ENCODE measurements around the gene RNMT. TPM values are rescaled to one million over a fixed set of nuclear protein-coding genes. Genes with fewer than 3 reads are reported as not detected.

The RNMT gene
- total RNA-seq, 5 donors from 2014 or later (not counting 1 experiment from before 2014, with no cell fraction given): 36.4 to 88.4 (median 48.7) TPM

DNA sequence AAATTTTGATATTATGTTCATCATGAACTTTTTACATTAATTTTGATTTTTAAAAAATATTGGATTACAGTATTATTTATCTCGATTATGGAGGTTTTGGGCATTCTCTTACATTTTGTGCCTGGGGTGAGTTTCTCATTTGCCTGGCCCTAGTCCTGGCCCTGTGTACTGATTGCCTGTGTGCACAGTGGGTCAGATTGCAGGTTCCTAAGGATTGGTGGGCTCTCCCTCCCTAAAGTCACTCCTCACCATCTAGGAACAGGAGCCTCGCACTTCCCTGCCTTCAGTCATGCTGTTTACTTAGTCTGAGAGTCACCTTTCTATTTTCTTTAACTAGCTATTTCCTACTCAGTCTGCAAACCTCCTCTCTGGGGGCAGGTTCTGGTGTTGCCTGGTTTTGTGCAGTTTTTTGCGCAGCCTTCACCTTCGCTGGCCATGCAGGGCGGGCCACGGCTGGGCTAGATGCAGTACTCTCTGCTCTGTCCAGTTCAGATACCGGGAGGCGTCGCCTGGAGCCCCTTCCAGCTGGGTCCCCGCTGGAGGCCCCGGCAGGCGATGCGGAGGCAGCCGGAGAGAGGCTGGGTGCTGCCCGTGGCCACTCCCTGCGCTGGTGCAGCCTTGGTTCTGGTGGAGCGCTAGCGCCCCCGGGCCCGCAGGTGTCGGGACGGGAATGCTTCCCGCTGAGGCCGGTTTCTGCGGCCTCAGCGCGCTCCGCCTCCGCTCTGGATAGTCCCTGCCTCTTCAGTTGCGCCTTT, 74.2 kb downstream of the RNMT start:
- 17% methylated on average over 28 of the region's 30 CpGs for WGBS (ENCODE audit: insufficient coverage)
- no peaks in the 10 kb centered on the region for H3K36me3 Mint-ChIP-seq
- Histone ChIP-seq H3K27me3 (replicated peaks in 1 of 2; ENCODE audit: control insufficient read depth in 2 of 2, extremely low read depth in 1 of 2, insufficient read depth in 2 of 2, low read length in 1 of 2) (peaks cover 0 to 51% of the 10 kb centered on the region in 2 experiments), H3K9me3 (no peaks in the 10 kb centered on the region), H3K4me3 (ENCODE audit: control insufficient read depth in 1 of 2, extremely low read depth in 1 of 2, low read length in 1 of 2) (peak overlapping the region in 1 of 2 donors; percentile 56), H3K4me1 (ENCODE audit: control insufficient read depth in 1 of 2, extremely low read depth in 1 of 2, insufficient read depth in 2 of 2, low read length in 2 of 2) (peaks cover 0 to 8% of the 10 kb centered on the region in 2 experiments), H3K27ac (ENCODE audit: low read length) (no peak overlapping the region), H3K36me3 (ENCODE audit: control insufficient read depth in 2 of 2, extremely low read depth in 1 of 2, insufficient read depth in 1 of 2, low read length in 1 of 2) (no peaks in the 10 kb centered on the region)
- no peaks in the 10 kb centered on the region for H3K9me3 Mint-ChIP-seq
- H3K4me3 Mint-ChIP-seq: peak overlapping the region in 2 of 3 donors; percentile 47 to 66
- peaks cover 5 to 11% (median 8%) of the 10 kb centered on the region in 3 donors for H3K4me1 Mint-ChIP-seq
- peak in 25 of 35 experiments; percentile 6 to 49 (median 20) for DNase-seq
- ATAC-seq (replicated peaks in 1 of 4): peak; percentile 64 to 85 (median 80)
- ChIA-PET CTCF (no interaction called here), POLR2A (no interaction called here)
- peak overlapping the region in 1 of 2 donors; percentile 10 for H3K27ac Mint-ChIP-seq
- H3K27me3 Mint-ChIP-seq: peaks cover 67 to 77% of the 10 kb centered on the region in 2 donors

DNA sequence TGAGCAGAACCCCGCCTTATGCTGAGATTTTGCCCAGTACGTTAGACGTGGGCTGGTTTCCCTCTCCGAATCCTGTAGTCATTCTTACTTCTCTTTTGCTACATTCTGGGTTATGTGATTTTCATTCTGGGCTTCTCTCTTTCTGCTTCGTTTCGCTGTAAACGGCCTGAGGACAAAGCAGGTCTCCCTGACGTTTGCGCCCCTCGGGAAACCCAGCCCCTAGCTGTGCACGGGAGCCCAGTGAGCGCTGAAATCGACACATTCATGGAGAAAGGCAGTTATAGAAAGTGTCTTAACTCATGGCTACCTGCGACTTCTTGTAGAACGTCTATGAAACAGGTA, 74.8 kb downstream of the RNMT start:
- Histone ChIP-seq H3K9me3 (no peaks in the 10 kb centered on the region), H3K4me3 (ENCODE audit: control insufficient read depth in 1 of 2, extremely low read depth in 1 of 2, low read length in 1 of 2) (peak overlapping the region in 1 of 2 donors; percentile 56), H3K27me3 (replicated peaks in 1 of 2; ENCODE audit: control insufficient read depth in 2 of 2, extremely low read depth in 1 of 2, insufficient read depth in 2 of 2, low read length in 1 of 2) (peaks cover 0 to 49% of the 10 kb centered on the region in 2 experiments), H3K36me3 (ENCODE audit: control insufficient read depth in 2 of 2, extremely low read depth in 1 of 2, insufficient read depth in 1 of 2, low read length in 1 of 2) (no peaks in the 10 kb centered on the region), H3K27ac (ENCODE audit: low read length) (no peak overlapping the region), H3K4me1 (ENCODE audit: control insufficient read depth in 1 of 2, extremely low read depth in 1 of 2, insufficient read depth in 2 of 2, low read length in 2 of 2) (peaks cover 0 to 8% of the 10 kb centered on the region in 2 experiments)
- ATAC-seq (replicated peaks in 1 of 4) (peak in 1 of 4 experiments; percentile 28), DNase-seq (no peak)
- peak overlapping the region in 2 of 3 donors; percentile 47 to 66 for H3K4me3 Mint-ChIP-seq
- H3K9me3 Mint-ChIP-seq: no peaks in the 10 kb centered on the region
- POLR2A ChIA-PET: no interaction called here
- H3K27me3 Mint-ChIP-seq: peaks cover 72 to 76% of the 10 kb centered on the region in 2 donors
- no peaks in the 10 kb centered on the region for H3K36me3 Mint-ChIP-seq
- H3K4me1 Mint-ChIP-seq: peaks cover 5 to 11% (median 8%) of the 10 kb centered on the region in 3 donors
- H3K27ac Mint-ChIP-seq: peak overlapping the region in 1 of 2 donors; percentile 10
- CTCF ChIA-PET: no interaction called here
- WGBS (ENCODE audit: insufficient coverage): 16% methylated on average over 8 of the region's 15 CpGs

DNA sequence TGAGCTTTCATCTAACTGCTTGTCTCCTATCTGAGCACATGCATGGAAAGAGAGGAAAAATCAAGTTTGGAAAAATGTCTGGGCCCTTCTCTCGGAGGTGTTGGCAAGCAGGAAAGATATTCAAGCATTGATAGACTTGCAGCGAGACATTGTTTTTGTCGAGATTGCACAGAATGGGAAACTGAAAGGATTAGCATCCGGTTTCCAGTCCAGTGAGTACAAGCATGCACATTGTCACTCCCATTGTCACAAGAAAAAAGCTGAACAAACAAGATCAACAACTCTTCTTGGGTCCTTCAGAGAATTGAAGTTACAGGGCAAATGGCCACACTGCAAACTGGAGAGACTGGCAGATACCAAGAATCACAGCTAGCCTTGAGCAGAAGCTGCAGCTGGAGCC, 77.8 kb downstream of the RNMT start:
- ATAC-seq (replicated peaks in 1 of 4) (no peak), DNase-seq (no peak)
- ChIA-PET POLR2A (no interaction called here), CTCF (interaction anchor here in 1 of 2 donors (1.3 kb wide), 1 partner anchor 9 kb away, joined by 4 read pairs; no protein-coding TSS in a partner anchor)
- Mint-ChIP-seq H3K27ac (no peak overlapping the region), H3K4me1 (peaks cover 5 to 11% (median 8%) of the 10 kb centered on the region in 3 donors), H3K27me3 (peaks cover 57 to 59% of the 10 kb centered on the region in 2 donors), H3K4me3 (no peak overlapping the region), H3K9me3 (no peaks in the 10 kb centered on the region), H3K36me3 (no peaks in the 10 kb centered on the region)
- WGBS (ENCODE audit: insufficient coverage): 58% methylated on average over 3 of the region's 4 CpGs
- H3K27me3 ChIP-seq (replicated peaks in 1 of 2; ENCODE audit: control insufficient read depth in 2 of 2, extremely low read depth in 1 of 2, insufficient read depth in 2 of 2, low read length in 1 of 2): peaks cover 0 to 38% of the 10 kb centered on the region in 2 experiments
- no peak overlapping the region for H3K27ac ChIP-seq (ENCODE audit: low read length)
- no peak overlapping the region for H3K4me3 ChIP-seq (ENCODE audit: control insufficient read depth in 1 of 2, extremely low read depth in 1 of 2, low read length in 1 of 2)
- H3K9me3 ChIP-seq: no peaks in the 10 kb centered on the region
- H3K36me3 ChIP-seq (ENCODE audit: control insufficient read depth in 2 of 2, extremely low read depth in 1 of 2, insufficient read depth in 1 of 2, low read length in 1 of 2): no peaks in the 10 kb centered on the region
- peaks cover 0 to 8% of the 10 kb centered on the region in 2 experiments for H3K4me1 ChIP-seq (ENCODE audit: control insufficient read depth in 1 of 2, extremely low read depth in 1 of 2, insufficient read depth in 2 of 2, low read length in 2 of 2)

DNA sequence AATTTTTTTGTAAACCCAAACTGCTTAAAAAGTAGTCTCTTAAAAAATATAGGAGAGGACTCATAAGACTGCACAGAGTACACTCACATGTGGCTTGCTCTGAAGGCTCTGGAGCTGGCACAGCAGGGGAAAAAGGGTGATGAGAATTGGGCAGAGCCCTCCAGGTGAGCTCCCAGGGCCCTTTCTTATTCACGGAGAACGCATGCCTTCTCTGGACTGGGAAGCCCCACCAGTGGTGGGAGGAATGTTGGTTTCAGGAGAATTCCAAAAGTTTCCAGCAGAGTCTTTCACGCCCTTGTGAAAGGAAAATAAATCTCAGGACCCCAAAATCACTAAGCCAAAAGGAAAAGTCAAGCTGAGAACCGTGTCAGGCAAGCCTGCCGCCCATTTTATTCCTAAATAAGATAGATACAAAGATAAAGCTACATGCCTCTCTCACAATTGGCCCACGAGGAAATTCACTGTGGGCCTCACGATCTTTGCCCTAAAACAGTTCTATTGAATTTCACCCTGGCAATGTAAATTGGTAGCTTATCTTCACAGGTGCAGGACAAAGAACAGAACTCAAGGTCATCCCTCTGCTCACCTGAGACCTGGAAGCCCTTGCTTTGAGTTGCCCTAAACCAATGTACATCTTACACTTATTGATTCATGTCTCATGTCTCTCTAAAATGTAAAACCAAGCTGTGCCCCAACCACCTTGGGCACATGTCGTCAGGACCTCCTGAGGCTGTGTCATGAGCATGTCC, 82.0 kb downstream of the RNMT start:
- CTCF ChIA-PET: no interaction called here

DNA sequence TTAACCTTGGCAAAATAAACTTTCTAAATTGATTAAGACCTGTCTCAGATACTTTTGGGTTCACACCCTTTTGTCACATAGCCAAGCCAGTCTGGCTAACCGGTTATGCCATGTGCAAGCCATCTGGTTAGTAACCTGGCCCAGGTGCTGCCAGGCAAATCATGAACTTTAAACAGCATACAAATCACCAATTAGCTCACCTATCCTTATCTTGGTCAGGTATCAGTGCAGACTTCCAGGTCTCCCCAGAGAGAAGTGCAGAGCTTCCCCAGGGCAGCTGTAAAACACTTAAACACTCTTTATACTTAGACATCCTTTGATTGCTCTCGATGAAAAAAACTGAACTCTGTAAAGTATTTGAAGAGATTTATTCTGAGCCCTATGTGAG, 82.6 kb downstream of the RNMT start:
- H3K4me3 Mint-ChIP-seq: no peak overlapping the region
- POLR2A ChIA-PET: no interaction called here
- Histone ChIP-seq H3K36me3 (ENCODE audit: control insufficient read depth in 2 of 2, extremely low read depth in 1 of 2, insufficient read depth in 1 of 2, low read length in 1 of 2) (no peaks in the 10 kb centered on the region), H3K4me1 (ENCODE audit: control insufficient read depth in 1 of 2, extremely low read depth in 1 of 2, insufficient read depth in 2 of 2, low read length in 2 of 2) (no peaks in the 10 kb centered on the region), H3K27ac (ENCODE audit: low read length) (no peak overlapping the region), H3K4me3 (ENCODE audit: control insufficient read depth in 1 of 2, extremely low read depth in 1 of 2, low read length in 1 of 2) (no peak overlapping the region), H3K27me3 (replicated peaks in 1 of 2; ENCODE audit: control insufficient read depth in 2 of 2, extremely low read depth in 1 of 2, insufficient read depth in 2 of 2, low read length in 1 of 2) (peaks cover 3 to 5% of the 10 kb centered on the region in 2 experiments), H3K9me3 (no peaks in the 10 kb centered on the region)
- ATAC-seq (replicated peaks in 1 of 4) (no peak), DNase-seq (no peak)
- H3K36me3 Mint-ChIP-seq: no peaks in the 10 kb centered on the region
- no peak overlapping the region for H3K27ac Mint-ChIP-seq
- no peaks in the 10 kb centered on the region for H3K9me3 Mint-ChIP-seq
- 0% methylated on average over 1 of the region's 2 CpGs for WGBS (ENCODE audit: insufficient coverage)
- CTCF ChIA-PET: no interaction called here
- peaks cover 33 to 34% of the 10 kb centered on the region in 2 donors for H3K27me3 Mint-ChIP-seq
- peaks cover 0 to 2% (median 0%) of the 10 kb centered on the region in 3 donors for H3K4me1 Mint-ChIP-seq

More for the DNA sequence above, 82.0 kb downstream of the RNMT start:
- Histone ChIP-seq H3K27me3 (replicated peaks in 1 of 2; ENCODE audit: control insufficient read depth in 2 of 2, extremely low read depth in 1 of 2, insufficient read depth in 2 of 2, low read length in 1 of 2) (peaks cover 3 to 8% of the 10 kb centered on the region in 2 experiments), H3K27ac (ENCODE audit: low read length) (no peak overlapping the region), H3K4me1 (ENCODE audit: control insufficient read depth in 1 of 2, extremely low read depth in 1 of 2, insufficient read depth in 2 of 2, low read length in 2 of 2) (no peaks in the 10 kb centered on the region), H3K4me3 (ENCODE audit: control insufficient read depth in 1 of 2, extremely low read depth in 1 of 2, low read length in 1 of 2) (no peak overlapping the region), H3K36me3 (ENCODE audit: control insufficient read depth in 2 of 2, extremely low read depth in 1 of 2, insufficient read depth in 1 of 2, low read length in 1 of 2) (no peaks in the 10 kb centered on the region), H3K9me3 (no peaks in the 10 kb centered on the region)
- POLR2A ChIA-PET: interaction anchor here in 1 of 2 donors (0.6 kb wide), 1 partner anchor 14 kb away, joined by 8 read pairs; no protein-coding TSS in a partner anchor
- Mint-ChIP-seq H3K27ac (no peak overlapping the region), H3K9me3 (no peaks in the 10 kb centered on the region), H3K36me3 (no peaks in the 10 kb centered on the region), H3K27me3 (peaks cover 36 to 37% of the 10 kb centered on the region in 2 donors), H3K4me3 (no peak overlapping the region), H3K4me1 (peaks cover 0 to 2% (median 0%) of the 10 kb centered on the region in 3 donors)
- ATAC-seq (replicated peaks in 1 of 4) (no peak), DNase-seq (no peak)
- WGBS (ENCODE audit: insufficient coverage): 62% methylated on average over 5 of the region's 8 CpGs

DNA sequence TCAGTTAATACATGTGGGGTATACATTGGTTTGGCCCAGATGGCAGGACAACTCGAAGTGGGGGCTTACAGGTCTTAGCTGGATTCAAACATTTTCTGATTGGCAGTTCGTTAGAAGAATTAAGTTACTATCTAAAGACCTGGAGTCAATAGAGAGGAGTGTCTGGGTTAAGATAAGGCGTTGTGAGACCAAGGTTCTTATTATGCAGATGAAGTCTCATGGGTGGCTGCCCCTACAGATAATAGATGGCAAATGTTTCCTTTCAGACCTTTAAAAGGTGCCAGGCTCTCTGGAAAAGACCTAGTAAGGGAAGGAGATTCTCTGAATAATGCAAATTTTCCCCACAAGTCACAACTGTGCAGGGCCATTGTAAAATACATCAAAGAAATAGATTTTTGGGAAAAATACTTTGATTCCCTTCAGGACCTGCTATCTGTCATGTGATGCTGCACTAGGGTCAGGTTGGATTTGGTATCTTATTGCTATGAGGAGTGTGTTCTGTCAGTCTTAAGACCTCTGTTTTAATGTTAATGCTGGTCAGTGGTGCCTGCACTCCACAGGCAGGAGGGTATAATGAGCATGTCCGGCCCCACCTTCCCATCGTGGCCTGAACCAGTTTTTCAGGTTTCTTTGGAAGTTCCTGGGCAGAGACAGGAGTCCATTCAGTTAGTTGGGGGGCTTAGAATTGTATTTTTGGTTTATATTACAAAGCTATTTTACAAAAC, 83.2 kb downstream of the RNMT start:
- ChIA-PET POLR2A (no interaction called here), CTCF (no interaction called here)
- H3K4me3 ChIP-seq (ENCODE audit: control insufficient read depth in 1 of 2, extremely low read depth in 1 of 2, low read length in 1 of 2): no peak overlapping the region
- Mint-ChIP-seq H3K9me3 (no peaks in the 10 kb centered on the region), H3K27me3 (peaks cover 27 to 28% of the 10 kb centered on the region in 2 donors), H3K36me3 (no peaks in the 10 kb centered on the region), H3K4me3 (no peak overlapping the region), H3K4me1 (peaks cover 0 to 2% (median 0%) of the 10 kb centered on the region in 3 donors), H3K27ac (no peak overlapping the region)
- H3K4me1 ChIP-seq (ENCODE audit: control insufficient read depth in 1 of 2, extremely low read depth in 1 of 2, insufficient read depth in 2 of 2, low read length in 2 of 2): no peaks in the 10 kb centered on the region
- H3K36me3 ChIP-seq (ENCODE audit: control insufficient read depth in 2 of 2, extremely low read depth in 1 of 2, insufficient read depth in 1 of 2, low read length in 1 of 2): no peaks in the 10 kb centered on the region
- H3K27ac ChIP-seq (ENCODE audit: low read length): no peak overlapping the region
- H3K27me3 ChIP-seq (replicated peaks in 1 of 2; ENCODE audit: control insufficient read depth in 2 of 2, extremely low read depth in 1 of 2, insufficient read depth in 2 of 2, low read length in 1 of 2): peaks cover 0 to 3% of the 10 kb centered on the region in 2 experiments
- WGBS (ENCODE audit: insufficient coverage): 51% methylated on average over 4 of the region's 5 CpGs
- H3K9me3 ChIP-seq: no peaks in the 10 kb centered on the region
- DNase-seq: no peak
- no peak for ATAC-seq (replicated peaks in 1 of 4)
